GM19324 (cell line): Measurements from ENCODE around the gene FAM204A.

Experiments
- ATAC-seq: cut with Tn5 transposase; IDR thresholded peaks from one replicate; pipeline ENCODE4 v1.9.1; 2021; ENCODE audit warnings: mild to moderate bottlenecking, moderate library complexity; ENCODE audit not compliant: unreplicated experiment, low FRiP score

FAM204A gene

GRCh38 chr10:118341791-118342637 is at the start of gene FAM204A:
TSS of gene FAM204A (minus strand) at chr10:118342324. CDS start at chr10:118336415, 5,909 bp downstream.
- ATAC-seq, result peak; percentile 100

GRCh38 chr10:118383699-118384098 is 41.6 kb upstream of the FAM204A start:
- no peak for ATAC-seq

DNA sequence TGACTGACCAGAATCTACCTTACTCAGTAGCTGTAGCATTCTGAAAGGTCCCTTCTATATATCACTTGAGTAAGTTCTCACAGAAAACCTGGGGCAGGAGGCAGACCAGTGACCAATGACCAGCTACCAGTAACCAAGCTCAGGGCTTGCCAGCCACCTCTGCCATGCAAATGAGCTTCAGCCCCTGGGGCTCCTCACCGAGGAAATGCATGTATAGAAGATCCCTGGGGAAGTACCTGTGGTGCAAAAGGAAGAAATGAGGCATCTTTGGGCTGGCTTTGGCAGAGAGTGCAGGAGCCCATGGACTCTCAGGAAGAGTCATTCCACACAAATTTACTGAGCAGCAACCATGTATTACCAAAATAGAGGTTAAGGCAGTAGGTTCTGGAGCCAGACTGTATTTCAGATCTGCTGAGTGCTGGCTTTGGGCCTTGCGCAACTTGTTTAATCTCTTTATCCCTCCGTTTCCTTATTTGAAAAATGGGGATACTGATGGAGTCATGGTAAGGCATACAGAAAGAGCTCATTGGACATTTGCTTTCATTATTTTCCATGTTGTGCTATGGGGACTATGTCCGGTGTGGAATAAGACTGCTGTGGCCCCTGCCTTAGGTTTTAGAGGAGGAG is 41.1 kb upstream of the FAM204A start:
- no peak for ATAC-seq

- no peak for ATAC-seq
These were observed 32.3 kb upstream of the FAM204A start for GRCh38 chr10:118374404-118374803.

GRCh38 chr10:118373786-118374185 is 31.7 kb upstream of the FAM204A start:
- no peak for ATAC-seq

DNA sequence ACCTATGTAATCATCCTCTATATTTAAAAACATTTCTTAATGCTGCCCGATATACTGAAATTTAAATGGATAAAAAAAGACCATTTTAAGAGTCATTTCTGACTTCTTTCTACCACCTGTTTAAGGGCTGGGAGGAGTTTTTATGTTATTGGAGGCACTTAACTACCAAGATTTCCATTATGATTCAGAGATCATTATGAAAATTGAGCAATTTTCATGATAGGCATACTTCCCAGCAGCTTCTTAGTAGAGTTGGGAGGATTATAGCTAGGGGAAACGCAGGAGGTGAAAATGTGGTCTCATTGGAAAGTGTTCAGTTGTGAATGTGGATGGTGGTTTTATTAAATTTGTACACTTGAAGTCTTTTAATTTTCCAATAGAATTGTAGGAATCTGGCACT is 28.4 kb upstream of the FAM204A start:
- no peak for ATAC-seq

DNA sequence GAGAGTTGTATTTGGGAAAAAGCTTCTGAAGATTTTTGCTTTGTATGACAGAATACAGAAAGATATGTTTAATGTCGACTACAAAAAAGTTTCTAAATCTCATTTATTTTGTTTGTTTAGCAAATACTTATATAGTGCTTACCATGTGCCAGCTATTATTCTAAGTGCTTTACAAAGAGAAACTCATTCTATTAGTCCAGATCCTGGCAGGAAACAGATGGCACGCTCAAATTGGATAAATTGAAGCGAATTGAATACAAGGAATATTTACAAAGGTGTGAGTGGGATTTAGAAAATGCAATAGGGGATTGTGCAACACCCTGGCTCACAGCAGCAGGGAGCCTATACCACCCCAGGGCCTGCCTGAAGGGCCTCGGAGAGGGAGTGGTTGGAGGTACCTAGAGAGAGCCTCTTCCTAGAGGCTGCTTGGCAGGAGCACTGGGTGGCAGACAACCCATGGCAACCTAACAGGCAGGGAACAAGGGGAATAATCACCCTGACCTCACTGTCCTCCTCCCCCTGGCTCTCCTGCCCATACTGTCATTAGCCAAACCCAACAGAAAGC is 27.6 kb upstream of the FAM204A start:
- no peak for ATAC-seq

DNA sequence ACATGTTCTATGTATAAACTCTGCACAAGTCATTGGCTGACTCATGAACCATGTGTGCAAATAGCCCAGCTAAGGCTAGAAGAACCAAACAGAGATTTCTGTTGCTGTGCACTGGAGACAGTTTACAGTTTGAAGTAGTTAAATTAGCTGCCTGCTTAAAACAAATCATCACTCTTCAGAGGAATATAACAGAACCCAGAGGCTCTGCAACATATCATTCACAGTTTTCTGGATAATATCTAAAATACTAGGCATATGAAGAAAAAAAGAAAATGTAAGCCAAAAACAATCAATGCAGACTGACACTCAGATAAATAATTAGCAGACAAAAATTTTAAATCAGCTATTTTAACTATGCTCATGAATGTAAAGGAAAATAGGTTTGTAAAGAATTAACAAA is 23.6 kb upstream of the FAM204A start:
- ATAC-seq, result no peak

DNA sequence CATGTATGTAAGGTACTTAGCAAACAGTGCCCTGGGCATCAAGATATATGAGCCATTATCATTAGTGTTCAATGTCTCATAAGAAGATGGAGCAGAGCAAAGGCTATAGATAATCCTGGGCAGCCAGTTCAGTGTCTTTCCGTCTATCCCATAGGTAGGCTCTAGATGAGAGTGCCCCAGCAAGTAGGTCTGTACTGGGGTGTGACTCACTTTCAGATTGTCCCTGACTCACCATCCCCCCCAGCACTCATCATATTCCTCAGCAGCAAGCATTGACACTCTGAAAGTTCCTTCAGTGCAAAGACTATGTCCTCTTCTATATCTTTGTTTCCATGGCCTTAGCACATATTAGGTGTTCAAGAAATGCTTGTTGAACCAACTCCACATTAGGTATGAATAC is 20.0 kb upstream of the FAM204A start:
- no peak for ATAC-seq

DNA sequence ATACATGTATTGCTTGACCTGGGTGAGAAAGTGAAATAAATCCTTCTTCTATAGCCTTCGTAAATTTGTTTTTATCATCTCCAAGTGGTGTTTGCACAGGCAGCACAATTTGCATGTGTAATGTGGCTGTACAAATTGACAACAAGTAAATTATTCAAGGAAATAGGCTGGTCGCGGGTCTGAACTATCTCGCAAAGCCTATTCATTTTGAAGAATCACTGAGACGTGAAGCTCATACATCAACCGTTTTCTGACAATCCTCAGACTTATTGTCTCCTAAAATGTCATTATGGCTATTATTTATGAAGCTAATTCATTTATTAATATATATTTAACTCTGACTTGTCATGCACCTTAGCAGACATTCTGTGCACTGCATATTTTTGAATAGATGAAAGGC is 16.2 kb upstream of the FAM204A start:
- ATAC-seq, result no peak

DNA sequence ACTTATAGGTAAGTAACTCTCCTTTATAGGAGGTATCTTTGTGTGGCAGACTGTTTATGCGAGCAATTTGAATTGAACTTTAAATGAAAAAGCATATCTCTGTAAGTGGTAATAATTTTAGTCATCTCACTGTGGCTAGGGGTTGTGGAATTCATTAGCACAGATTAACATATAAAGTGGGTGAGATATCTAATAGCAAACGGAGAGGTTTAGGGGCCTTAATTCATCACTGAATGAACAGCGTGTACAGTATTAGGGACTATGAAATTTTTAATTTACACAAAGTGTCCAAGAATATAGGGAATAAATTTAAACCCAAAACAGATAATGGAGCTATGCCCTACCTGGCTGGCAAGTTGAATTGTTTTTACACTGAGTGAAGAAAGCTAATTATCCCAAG is 15.7 kb upstream of the FAM204A start:
- no peak for ATAC-seq

DNA sequence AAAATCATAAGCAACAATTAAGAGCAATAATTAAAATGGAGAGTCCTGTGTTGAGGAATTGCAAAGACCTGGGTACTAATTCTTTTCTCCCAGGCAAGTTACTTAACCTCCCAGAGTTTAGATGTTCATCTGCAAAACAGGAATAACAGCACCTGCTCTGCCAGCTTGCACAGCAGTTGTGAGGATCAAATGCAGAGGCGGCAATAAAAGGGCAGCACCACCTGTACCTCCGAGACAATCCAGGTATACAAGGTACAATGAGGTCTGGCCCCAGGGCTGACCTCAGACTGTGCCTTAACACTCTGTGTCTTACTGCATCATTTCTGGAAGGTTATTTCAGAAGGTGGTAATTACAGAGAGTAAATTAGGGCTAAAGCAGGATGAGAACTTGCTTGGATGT is 14.5 kb upstream of the FAM204A start:
- ATAC-seq, result no peak

DNA sequence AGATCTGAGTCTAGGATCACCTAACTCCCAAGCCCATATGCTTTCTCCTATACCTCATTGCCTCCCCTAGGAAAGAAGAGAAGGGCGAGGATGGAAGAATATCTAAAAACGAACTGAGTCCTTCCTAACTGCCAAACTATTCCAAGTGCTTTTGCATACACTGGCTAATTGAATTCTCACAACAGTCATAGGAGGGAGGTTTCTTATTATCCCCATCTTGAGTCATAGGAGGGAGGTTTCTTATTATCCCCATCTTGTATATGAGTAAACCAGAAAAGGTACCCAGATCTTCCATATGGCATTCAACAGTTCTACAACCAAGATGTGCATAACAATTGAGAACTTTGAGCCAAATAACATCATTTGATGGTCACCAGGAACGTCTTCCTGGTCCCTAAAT is 13.1 kb upstream of the FAM204A start:
- no peak for ATAC-seq

DNA sequence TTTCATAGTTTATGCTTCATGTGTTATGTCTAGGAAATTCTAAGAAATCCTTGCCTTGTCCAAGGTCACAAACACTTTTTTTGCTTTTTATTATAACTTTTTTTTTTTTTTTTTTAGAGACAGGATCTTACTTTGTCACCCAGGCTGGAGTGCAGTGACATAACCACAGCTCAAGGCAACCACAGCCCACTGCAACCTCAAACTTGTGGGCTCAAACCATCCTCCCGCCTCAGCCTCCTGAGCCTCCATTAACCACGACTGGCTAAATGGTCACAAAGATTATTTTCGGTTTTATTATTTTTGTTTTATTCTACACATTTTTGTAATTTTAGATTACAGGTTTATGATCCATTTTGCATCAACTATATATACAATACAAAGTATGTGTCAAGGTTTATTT is 7.1 kb upstream of the FAM204A start:
- ATAC-seq, result no peak

DNA sequence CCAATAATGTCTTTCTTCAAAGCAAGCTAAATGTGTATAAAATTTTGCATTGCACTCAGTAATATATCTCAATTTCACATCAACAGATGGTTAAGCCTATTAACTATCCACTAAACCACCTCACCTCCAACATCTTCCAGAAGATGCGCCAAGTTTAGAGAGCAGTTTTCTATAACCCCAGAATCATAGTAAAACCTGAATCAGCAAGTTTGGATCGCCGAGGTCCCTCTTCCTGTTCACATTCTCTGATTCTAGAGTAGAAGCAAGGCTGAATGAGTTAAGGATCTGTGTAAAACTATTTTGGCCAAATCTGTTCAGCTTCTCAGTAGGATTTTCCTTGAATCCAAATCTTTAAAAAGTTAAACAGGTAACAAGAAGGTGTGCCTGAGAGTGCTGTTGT is 1.4 kb upstream of the FAM204A start:
- ATAC-seq, result no peak

DNA sequence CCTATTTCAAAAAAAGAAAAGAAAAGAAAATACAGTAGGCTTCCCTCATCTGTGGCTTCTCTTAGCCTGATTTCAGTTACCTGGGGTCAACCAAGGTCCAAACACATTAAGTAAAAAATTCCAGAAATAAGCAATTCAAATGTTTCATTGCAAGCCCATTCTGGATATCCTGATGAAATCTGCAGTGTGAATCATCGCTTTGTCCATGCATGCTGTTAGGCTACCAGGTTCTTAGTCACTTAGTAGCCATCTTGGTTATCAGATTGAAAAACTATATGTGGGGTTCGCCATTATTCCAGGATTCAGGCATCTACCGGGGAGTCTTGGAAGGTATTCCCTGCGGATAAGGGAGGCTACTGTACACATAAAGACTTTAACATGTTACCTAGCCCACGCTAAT is 991 bp upstream of the FAM204A start:
- no peak for ATAC-seq

DNA sequence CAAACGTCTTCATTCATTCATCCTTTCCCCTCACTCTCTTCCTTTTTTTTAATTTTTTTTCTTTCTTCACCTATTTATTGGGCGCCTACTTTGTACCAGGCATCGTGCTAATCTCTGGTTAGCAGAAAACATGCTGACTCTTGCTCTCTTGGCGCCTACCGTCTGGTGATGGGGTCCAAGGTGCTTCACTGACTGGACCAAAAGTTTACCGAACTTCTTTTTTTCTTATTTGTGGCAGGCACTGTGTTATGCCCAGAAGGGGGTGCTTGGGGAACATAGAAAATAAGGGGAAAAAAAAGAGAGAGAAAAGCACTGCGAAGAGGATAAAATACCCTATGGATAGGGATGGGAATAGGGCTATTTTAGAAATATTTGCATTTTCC is 505 bp upstream of the FAM204A start:
- ATAC-seq, result no peak

GRCh38 chr10:118340486-118340885 is 1.6 kb downstream of the FAM204A start:
- ATAC-seq, result no peak

GRCh38 chr10:118339111-118339510 is 3.0 kb downstream of the FAM204A start:
- ATAC-seq, result no peak

DNA sequence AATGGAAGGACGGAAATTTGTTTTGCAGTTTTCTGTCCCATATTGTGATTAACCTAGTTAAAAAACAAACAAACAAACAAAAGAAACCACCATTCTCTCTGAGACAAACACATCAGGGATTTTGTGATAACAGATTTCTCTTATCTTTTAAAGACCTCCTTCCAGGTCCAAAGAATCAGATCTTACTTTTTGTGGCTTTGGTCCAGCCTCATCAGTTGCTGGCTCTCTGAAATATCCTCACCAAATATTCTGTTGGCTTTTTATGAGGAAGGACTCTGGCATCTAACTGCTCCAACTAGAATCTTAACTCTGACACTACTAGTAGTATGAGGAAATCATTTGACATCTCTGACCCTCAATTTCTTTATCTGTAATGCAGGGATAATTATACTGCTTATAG is 4.8 kb downstream of the FAM204A start:
- ATAC-seq, result no peak

DNA sequence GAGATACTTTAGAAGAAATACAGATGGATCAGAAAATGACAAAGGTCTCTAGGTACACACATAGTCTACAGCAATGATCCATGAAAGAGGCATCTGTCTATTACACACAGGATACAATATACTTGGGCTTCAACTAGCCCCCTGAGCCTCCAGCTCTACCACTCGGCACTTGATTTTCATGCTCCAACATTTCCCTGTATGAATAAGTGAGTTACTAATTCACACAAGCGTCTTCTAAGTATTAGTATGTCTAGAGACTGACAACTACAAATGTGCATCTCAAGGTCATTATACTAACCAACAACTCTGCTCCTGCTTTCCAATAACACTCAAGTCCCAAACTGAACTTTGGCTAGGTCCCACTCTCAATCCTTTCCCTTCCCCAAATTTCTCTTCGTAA is 8.3 kb downstream of the FAM204A start:
- ATAC-seq, result no peak
